CD4-positive, alpha-beta T cell treated with Interleukin-2 at 100 ng/mL for 4 hours (primary cell): ENCODE measurements around the gene TBX21.

Experiments used
- DNase-seq: peaks from one replicate; pipeline ENCODE4 v3.0.0-alpha.2; 2020; ENCODE audit warnings: low spot score

The TBX21 gene

GRCh38 chr17:47774987-47775580 lies 42.0 kb downstream of the TBX21 start:
- DNase-seq: no peak

GRCh38 chr17:47776330-47777197 lies 43.5 kb downstream of the TBX21 start:
- peak; percentile 66 for DNase-seq

GRCh38 chr17:47778184-47778635 lies 45.2 kb downstream of the TBX21 start:
- DNase-seq: no peak

- DNase-seq: no peak
Measured at GRCh38 chr17:47781397-47781796, 48.4 kb downstream of the TBX21 start.

GRCh38 chr17:47785538-47786123 lies 52.6 kb downstream of the TBX21 start:
- peak; percentile 10 for DNase-seq

- DNase-seq: peak; percentile 51
Measured at GRCh38 chr17:47789611-47790561, 56.9 kb downstream of the TBX21 start.

- no peak for DNase-seq
Measured at GRCh38 chr17:47791025-47791424, 58.0 kb downstream of the TBX21 start.

GRCh38 chr17:47792457-47792856 lies 59.4 kb downstream of the TBX21 start:
- no peak for DNase-seq

- DNase-seq: no peak
Measured at GRCh38 chr17:47792979-47793378, 59.9 kb downstream of the TBX21 start.
